Lower leg skin (tissue), 4 donors: Measurements from ENCODE around the gene CDK15. TPM values are rescaled to one million over a fixed set of nuclear protein-coding genes. Genes with fewer than 3 reads are reported as not detected.

Source experiments
- DNase-seq, 2 donors: peaks; one replicate each; pipeline ENCODE4 v3.0.0-alpha.2; 2019; ENCODE audit warnings: low spot score in 2 of 2
- H3K4me3 ChIP-seq: fragments of 200-600 bp; sonication (generic); 2 replicates; pipeline ENCODE4 v1.5.1; 2017; ENCODE audit warnings: mild to moderate bottlenecking, low read depth; ENCODE audit not compliant: poor library complexity, severe bottlenecking
- CTCF ChIP-seq, 3 donors: fragments of 450-650 bp; IDR thresholded peaks; one replicate each; pipeline ENCODE4 v1.5.1; 2016; ENCODE audit warnings: antibody characterized with exemption in 3 of 3, mild to moderate bottlenecking in 3 of 3, moderate library complexity in 2 of 3
- POLR2A ChIP-seq, 2 donors: fragments of 450-650 bp; IDR thresholded peaks; one replicate each; pipeline ENCODE4 v1.6.1; 2016 to 2017; ENCODE audit warnings: antibody characterized with exemption in 2 of 2, mild to moderate bottlenecking in 1 of 2, moderate library complexity in 1 of 2
- WGBS, 2 donors: methylation state at CpG; one replicate each; pipeline ENCODE4 v1.1.5; 2018; 5-methylcytosine and 5-hydroxymethylcytosine counted together
- intact Hi-C: fragments of 100-400 bp; cut with DNase I; formaldehyde crosslinking; loops from one replicate; pipeline ENCODE4 v1.15.0; 2023; ENCODE audit warnings: low total_unique reads
- total RNA-seq, 4 donors: library from RNA; depleted of rRNA; stranded (reverse); fragments of >200 nt; gene quantifications; one replicate each; pipeline ENCODE4 v1.1.0, GENCODE V29; 2016

CDK15 gene
- total RNA-seq, 4 donors from 2014 or later: 0.27 to 0.91 (median 0.38) TPM

GRCh38 chr2:201901786-201902185 is 95.4 kb downstream of the CDK15 start:
- TF ChIP-seq POLR2A (IDR thresholded peaks at IDR 0.05) (no peak), CTCF (IDR thresholded peaks at IDR 0.05) (no peak)
- intact Hi-C loops: no loop called here
- DNase-seq: no peak
- 77% methylated on average over 8 of the region's 8 CpGs for WGBS, 2 donors
- H3K4me3 ChIP-seq: no peak overlapping the region

- WGBS, 2 donors: 51 to 57% methylated on average over 5 of the region's 5 CpGs
- intact Hi-C loops: no loop called here
- no peak for DNase-seq
- TF ChIP-seq CTCF (IDR thresholded peaks at IDR 0.05): no peak
- TF ChIP-seq POLR2A (IDR thresholded peaks at IDR 0.05): no peak
- H3K4me3 ChIP-seq: no peak overlapping the region
Measured at GRCh38 chr2:201904538-201905420, 98.4 kb downstream of the CDK15 start.

DNA sequence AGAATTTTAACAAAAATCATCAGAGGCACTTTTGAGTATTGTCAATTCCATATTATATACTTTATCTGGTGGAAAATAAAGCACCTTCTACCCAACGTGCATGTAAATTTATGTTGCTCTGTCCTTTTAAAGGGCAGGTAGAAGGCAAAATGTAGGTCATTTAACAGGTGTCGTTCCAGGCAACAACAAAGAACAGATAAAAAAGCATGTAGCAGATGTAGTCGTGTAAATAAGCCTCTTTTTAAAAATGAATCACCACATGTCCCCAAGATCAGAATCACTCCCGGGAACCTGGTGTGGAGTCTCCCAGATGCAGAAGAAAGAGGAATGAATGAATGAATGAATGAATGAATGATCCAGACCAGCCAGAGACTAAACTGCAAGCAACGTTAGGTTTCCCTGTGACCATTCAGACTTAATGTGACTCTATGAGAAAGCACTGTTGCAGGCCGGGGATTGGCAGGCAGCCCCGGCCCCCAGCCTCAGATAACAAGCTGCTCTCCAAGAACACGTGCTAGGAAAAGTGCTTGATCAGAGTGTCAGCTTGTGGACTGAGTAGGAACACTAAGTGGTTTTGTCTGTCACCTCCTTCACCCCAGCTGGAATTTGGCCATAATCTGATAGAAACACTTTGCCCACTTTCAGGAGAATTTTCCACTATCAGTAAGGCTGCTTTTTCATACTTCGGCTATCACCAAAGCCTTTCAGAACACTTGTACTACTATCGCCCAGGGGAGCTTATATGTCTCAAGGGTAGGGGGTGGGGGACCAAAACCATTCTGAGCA is 100.6 kb downstream of the CDK15 start:
- TF ChIP-seq POLR2A (IDR thresholded peaks at IDR 0.05): no peak
- TF ChIP-seq CTCF (IDR thresholded peaks at IDR 0.05): no peak
- WGBS, 2 donors: 67% methylated on average over 10 of the region's 10 CpGs
- DNase-seq: no peak
- H3K4me3 ChIP-seq: no peak overlapping the region
- intact Hi-C loops: no loop called here

- TF ChIP-seq CTCF (IDR thresholded peaks at IDR 0.05) (no peak), POLR2A (IDR thresholded peaks at IDR 0.05) (no peak)
- WGBS, 2 donors: 82 to 84% methylated on average over 4 of the region's 4 CpGs
- no peak overlapping the region for H3K4me3 ChIP-seq
- DNase-seq: no peak
- intact Hi-C loops: no loop called here
Measured at GRCh38 chr2:201907563-201907881, 101.2 kb downstream of the CDK15 start.

DNA sequence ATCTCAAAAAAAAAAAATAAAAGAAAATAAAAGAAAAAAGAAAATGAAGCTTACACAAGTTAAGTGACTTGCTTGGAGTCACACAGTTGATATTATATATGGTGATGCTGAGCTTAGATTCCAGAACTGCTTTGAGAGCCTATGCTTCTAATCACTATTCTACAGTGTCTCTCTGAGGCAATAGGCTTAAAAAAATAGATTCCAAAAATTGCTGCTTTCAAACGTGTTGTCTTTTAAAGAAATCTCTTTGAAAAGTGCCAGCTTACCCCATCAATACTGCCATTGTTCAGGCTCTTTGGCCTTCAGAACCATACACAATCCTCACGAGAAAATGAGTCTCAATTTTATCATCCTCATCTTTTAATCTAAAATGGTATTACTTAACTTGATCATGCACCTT is 102.6 kb downstream of the CDK15 start:
- no peak for DNase-seq
- 61 to 71% methylated on average over 2 of the region's 2 CpGs for WGBS, 2 donors
- TF ChIP-seq POLR2A (IDR thresholded peaks at IDR 0.05): no peak
- TF ChIP-seq CTCF (IDR thresholded peaks at IDR 0.05): no peak
- intact Hi-C loops: no loop called here
- no peak overlapping the region for H3K4me3 ChIP-seq
